Stimulated activated CD4-positive, alpha-beta T cell treated with anti-CD3 and anti-CD28 coated beads, Interleukin-2, amount 100 ng/mL, for 48 hours (primary cell): ENCODE data around the gene TUBGCP3.

Experiments used
- DNase-seq, 2 donors: peaks; one replicate each; pipeline ENCODE4 v3.0.0-alpha.2; 2020

The TUBGCP3 gene

GRCh38 chr13:112451512-112452379 is 136.2 kb downstream of the TUBGCP3 start:
- DNase-seq, result no peak

DNA sequence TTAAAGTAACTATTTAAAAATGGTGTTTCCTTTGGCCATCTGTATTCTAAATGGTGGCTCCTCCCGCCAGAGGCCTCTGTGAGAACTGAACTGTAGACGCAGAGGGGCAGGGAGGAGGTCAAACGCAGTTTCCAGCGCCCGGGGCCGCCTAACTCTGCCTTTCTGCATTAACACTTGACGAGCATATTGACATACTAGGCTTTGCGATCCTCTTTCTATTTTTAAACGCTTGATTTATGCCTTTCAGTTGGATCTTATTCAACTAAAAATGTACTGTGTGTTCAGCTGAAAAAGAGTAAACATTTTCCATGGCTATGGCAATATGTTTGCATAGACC is 137.1 kb downstream of the TUBGCP3 start:
- no peak for DNase-seq

GRCh38 chr13:112450118-112450903 is 137.6 kb downstream of the TUBGCP3 start:
- DNase-seq, result no peak

DNA sequence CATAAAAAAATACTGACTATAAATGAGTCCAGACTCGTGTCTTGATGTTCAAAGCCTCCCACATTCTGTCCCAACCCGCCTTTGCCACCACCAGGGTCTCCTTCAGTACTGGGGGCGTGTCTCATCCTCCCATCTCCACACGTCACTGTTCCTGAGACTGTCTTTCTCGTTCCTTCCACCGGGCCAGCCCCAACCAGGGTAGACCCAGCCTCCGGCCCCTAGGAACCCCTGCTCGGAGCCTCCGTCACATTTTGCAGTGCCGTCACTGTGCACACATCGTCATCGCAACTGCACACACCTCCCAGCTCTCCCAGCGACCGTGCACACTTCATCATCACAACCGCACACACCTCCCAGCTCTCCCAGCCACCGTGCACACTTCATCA is 138.4 kb downstream of the TUBGCP3 start:
- no peak for DNase-seq

GRCh38 chr13:112448621-112449544 is 139.1 kb downstream of the TUBGCP3 start:
- no peak for DNase-seq

DNA sequence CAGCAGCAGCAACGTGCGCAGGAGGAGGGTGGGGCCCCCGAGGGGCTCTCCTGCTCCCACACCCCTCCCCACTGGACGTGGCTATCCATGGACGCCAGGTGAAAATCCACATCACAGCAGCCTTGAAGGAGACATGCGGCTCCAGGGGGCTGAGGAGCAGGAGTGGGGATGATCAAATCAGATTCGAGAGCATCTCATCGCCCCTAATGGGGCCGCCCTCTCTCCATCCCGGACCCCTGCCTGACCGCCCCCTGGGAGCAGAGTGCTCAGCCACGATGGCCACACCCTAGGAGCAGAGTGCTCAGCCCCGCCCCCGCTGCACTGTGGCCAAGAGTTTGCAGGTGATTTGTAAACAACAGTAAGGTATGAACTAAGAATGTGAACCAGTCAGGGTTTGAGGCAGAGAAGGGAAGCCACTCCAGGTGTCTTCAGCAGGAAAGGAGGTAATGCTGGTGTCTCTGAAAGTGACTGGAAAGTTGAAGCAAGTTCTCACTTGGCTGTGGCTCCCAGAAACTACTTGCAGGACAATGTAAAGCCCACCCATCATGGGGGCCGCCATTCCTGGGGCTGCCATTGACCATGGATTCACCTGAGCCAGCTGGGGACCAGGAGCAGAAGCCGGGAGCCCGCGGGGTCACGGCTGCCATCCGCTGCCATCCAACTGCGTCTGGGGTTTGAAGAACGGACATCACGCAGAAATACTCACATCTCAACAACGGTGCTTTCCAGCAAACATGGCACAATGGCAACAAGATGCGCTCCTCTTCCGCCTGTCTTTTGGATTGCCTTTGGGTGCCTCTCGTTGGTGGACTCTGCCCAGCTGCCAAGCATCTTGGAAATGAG is 140.0 kb downstream of the TUBGCP3 start:
- DNase-seq, result no peak

- DNase-seq, result no peak
Measured at GRCh38 chr13:112447306-112447705, 140.6 kb downstream of the TUBGCP3 start.

DNA sequence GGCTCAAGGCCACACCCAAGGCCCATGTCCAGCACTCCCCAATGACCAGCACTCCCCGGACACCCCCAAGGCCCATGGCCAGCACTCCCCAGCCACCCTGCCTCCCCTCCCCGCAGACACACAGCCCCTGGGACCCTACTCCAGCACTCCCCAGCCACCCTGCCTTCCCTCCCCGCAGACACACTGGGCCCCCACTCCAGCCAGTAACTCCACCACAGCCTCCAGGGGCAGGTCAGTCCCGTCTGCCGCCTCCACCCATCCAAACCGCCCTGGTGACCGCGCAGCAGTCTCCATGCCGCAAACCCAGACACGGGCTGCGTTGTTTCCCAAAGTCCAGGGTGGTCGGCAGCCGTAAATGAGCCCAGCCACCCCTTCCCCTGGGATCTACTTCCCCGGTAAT is 141.1 kb downstream of the TUBGCP3 start:
- no peak for DNase-seq

GRCh38 chr13:112446347-112446861 is 141.5 kb downstream of the TUBGCP3 start:
- DNase-seq, result no peak

GRCh38 chr13:112445411-112446271 is 142.3 kb downstream of the TUBGCP3 start:
- DNase-seq, result no peak

GRCh38 chr13:112444416-112445399 is 143.2 kb downstream of the TUBGCP3 start:
- no peak for DNase-seq

DNA sequence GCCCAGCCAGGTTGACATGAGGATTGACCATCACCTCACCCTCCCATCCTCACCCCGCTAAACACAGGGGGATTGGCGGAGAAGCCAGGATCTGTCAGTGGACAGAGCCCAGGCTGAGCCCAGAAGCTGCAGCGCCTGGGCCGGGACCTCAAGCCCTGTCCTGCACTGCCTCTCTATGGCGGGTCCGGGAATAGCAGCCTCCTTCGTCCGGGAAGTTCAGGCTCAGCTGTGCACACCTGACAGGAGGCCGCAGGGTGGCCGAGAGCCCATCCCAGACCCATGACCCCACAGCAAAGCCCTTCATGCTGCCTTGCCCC is 144.0 kb downstream of the TUBGCP3 start:
- peak; percentile 65 to 72 for DNase-seq

DNA sequence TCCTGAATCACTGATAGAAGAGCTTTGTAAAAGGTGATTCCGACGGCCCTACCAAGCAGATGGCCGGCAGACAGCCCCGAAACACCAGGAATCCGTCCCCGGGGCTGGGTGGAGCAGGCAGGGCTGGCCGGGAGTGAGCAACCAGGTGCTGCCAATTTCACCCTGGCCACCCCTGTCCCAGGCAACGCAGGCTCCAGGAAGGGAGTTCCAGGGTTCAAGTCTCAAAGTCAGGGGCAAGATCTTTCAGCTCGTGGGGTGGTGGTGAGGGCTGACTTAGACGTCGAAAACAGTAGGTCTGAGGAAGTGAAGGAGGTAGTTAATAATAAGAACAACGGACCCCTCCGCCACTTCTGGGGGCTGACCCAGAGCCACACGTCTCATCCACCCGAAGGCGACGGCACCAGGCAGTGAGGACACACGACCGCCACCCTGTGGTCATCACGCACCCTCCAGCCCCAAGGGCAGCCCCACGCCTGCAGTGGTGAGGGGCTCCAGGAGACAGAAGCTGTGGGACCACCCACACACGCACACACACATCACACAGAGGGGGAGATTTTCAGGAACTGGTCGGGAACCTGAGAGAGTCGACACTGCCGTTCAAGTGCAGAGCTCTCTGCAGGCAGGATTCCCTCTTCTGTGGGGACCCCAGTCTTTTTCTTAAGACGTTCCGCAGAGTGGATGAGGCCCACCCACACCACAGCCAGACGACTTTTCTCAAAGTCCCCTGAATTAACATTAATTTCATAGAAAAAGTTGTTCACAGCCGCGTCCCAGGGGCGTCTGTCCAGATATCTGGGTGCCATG is 144.6 kb downstream of the TUBGCP3 start:
- no peak for DNase-seq

- no peak for DNase-seq
Measured at GRCh38 chr13:112442483-112443090, 145.4 kb downstream of the TUBGCP3 start.

DNA sequence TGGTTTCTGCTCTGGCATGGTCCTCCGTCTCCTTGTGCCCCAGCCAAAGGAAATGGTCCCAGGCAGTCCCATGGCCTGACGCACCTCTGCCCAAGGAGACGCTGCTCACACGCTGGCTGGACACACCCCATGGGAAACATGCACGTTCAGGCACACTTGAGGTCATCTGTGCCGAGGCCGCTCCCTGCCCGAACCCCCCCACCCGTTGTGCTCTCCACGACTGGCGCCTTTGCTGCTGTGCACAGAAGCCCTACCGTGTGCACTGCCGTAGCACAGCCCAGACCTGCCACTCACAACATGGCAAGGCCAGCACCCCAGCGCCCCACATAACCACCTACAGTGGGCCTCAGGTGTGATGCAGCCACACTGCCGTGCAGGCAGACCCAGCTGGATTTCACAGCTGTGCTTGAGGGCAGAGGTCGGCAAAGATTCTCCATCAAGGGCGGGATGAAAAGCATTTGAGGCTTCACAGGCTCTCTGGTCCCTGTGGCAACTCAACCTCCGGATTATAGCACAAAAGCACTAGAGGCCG is 146.1 kb downstream of the TUBGCP3 start:
- no peak for DNase-seq

DNA sequence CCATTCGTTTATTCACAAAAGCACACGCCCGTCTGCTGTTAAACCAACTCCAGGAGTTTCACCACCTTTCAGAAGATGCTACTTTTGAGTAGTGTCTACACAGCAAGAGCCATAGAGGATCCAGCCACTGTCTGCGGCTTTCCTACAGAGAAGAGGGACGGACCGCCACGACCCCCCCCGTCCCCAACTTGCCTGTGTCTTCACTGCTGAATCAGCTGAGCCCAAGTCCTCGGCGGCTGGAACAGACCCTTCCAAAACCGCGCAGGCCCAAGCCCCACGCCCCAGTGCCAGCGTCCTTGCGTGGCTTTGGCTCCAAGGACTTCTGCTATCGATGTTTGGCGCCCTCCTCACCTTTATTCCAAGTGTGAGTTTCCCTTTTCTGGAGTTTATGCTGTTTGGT is 146.7 kb downstream of the TUBGCP3 start:
- DNase-seq, result no peak

- DNase-seq, result no peak
Measured at GRCh38 chr13:112438515-112438914, 149.4 kb downstream of the TUBGCP3 start.

GRCh38 chr13:112438094-112438493 is 149.9 kb downstream of the TUBGCP3 start:
- DNase-seq, result no peak
